ENCODE measurements around the gene KRTAP9-2.

The KRTAP9-2 gene

DNA sequence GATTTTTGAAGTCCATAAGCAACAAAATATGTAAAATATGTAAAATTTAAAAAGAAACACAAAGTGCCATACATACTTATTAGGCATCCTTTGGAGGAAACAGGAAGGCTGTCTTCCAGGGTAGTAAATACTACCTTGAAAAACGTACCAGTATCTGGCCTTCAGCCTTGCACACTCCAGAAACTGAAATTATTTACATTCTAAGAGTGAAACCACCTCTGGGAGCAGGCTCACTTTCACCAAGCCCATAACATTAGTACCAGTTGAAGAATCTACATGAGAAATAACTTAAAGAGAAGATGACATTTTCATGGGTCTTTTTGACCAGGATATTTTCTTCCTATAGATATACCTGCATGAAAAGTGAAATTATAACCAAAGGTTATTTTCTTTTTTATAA, 30.4 kb upstream of the KRTAP9-2 start:
- TF ChIP-seq EZH2phosphoT487 (IDR thresholded peaks at IDR 0.05; ENCODE audit: borderline replicate concordance): no peak
- TF ChIP-seq, protein P1, sequence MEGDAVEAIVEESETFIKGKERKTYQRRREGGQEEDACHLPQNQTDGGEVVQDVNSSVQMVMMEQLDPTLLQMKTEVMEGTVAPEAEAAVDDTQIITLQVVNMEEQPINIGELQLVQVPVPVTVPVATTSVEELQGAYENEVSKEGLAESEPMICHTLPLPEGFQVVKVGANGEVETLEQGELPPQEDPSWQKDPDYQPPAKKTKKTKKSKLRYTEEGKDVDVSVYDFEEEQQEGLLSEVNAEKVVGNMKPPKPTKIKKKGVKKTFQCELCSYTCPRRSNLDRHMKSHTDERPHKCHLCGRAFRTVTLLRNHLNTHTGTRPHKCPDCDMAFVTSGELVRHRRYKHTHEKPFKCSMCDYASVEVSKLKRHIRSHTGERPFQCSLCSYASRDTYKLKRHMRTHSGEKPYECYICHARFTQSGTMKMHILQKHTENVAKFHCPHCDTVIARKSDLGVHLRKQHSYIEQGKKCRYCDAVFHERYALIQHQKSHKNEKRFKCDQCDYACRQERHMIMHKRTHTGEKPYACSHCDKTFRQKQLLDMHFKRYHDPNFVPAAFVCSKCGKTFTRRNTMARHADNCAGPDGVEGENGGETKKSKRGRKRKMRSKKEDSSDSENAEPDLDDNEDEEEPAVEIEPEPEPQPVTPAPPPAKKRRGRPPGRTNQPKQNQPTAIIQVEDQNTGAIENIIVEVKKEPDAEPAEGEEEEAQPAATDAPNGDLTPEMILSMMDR (conservative IDR thresholded peaks at IDR 0.05; ENCODE audit: low read length): no peak

DNA sequence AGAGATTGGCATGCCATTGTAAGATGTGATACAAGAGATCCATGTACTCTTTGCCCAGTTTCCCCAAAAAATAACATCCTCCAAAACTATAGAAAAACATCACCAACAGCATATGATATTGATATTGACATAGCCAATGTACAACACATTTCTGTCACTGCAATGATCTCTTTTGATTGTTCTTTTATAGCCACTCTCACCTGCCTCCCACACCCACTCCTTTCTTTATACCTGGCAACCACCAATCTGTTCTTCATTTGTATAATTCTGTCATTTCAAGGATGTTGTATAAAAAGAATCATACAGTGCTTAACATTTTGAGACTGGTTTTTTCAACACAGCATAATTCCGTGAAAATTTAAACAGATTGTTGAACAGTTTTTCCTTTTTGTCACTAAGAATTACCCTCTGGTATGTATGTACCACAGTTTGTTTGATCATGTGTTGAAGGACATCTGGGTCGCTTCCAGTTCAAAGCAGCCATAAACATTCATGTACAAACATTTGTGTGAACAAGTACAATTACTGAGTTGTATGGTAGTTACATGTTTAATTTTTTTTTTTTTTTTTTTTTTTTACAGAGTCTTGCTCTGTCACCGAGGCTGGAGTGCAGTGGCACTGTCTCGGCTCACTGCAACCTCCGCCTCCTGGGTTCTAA, 26.9 kb upstream of the KRTAP9-2 start:
- no peaks in the 10 kb centered on the region for H3K9me2 ChIP-seq (replicated peaks; ENCODE audit: low read depth, low read length)
- no peak overlapping the region for H2AFZ ChIP-seq (ENCODE audit: low read length)
- no peaks in the 10 kb centered on the region for H3K36me3 ChIP-seq (ENCODE audit: insufficient read depth, low read length)
- H3K4me2 ChIP-seq (ENCODE audit: low read depth, low read length, poor library complexity, severe bottlenecking): no peak overlapping the region
- H3F3A ChIP-seq (ENCODE audit: low read depth): no peaks in the 10 kb centered on the region
- no peaks in the 10 kb centered on the region for H3K27me3 ChIP-seq (ENCODE audit: insufficient read depth, low read length, poor library complexity, severe bottlenecking)
- TF ChIP-seq, protein P1 (conservative IDR thresholded peaks at IDR 0.05; ENCODE audit: low read length): no peak
- no peak for TF ChIP-seq EZH2phosphoT487 (IDR thresholded peaks at IDR 0.05; ENCODE audit: borderline replicate concordance)
- H4K20me1 ChIP-seq (ENCODE audit: insufficient read depth, low read length, poor library complexity, severe bottlenecking): no peaks in the 10 kb centered on the region
- no peaks in the 10 kb centered on the region for H3K79me2 ChIP-seq (ENCODE audit: insufficient read depth, low read length)
- H3K4me3 ChIP-seq (ENCODE audit: low read length, poor library complexity, severe bottlenecking): no peak overlapping the region
- H3K9me3 ChIP-seq (ENCODE audit: insufficient read depth, low read depth, low read length): no peaks in the 10 kb centered on the region
- no peaks in the 10 kb centered on the region for H3K4me1 ChIP-seq (ENCODE audit: insufficient read depth, low read length, poor library complexity, severe bottlenecking)
- H3K9ac ChIP-seq (ENCODE audit: low read depth, low read length, poor library complexity, severe bottlenecking): no peak overlapping the region

More for the DNA sequence above, 30.4 kb upstream of the KRTAP9-2 start:
- Histone ChIP-seq H3K9me2 (replicated peaks; ENCODE audit: low read depth, low read length) (no peaks in the 10 kb centered on the region), H3K4me3 (ENCODE audit: low read length, poor library complexity, severe bottlenecking) (no peak overlapping the region), H3K9me3 (ENCODE audit: insufficient read depth, low read depth, low read length) (no peaks in the 10 kb centered on the region), H2AFZ (ENCODE audit: low read length) (no peak overlapping the region), H3K36me3 (ENCODE audit: insufficient read depth, low read length) (no peaks in the 10 kb centered on the region), H3K9ac (ENCODE audit: low read depth, low read length, poor library complexity, severe bottlenecking) (no peak overlapping the region), H3K27me3 (ENCODE audit: insufficient read depth, low read length, poor library complexity, severe bottlenecking) (no peaks in the 10 kb centered on the region), H3F3A (ENCODE audit: low read depth) (no peaks in the 10 kb centered on the region), H3K79me2 (ENCODE audit: insufficient read depth, low read length) (no peaks in the 10 kb centered on the region), H3K4me1 (ENCODE audit: insufficient read depth, low read length, poor library complexity, severe bottlenecking) (no peaks in the 10 kb centered on the region), H4K20me1 (ENCODE audit: insufficient read depth, low read length, poor library complexity, severe bottlenecking) (no peaks in the 10 kb centered on the region), H3K4me2 (ENCODE audit: low read depth, low read length, poor library complexity, severe bottlenecking) (no peak overlapping the region)

DNA sequence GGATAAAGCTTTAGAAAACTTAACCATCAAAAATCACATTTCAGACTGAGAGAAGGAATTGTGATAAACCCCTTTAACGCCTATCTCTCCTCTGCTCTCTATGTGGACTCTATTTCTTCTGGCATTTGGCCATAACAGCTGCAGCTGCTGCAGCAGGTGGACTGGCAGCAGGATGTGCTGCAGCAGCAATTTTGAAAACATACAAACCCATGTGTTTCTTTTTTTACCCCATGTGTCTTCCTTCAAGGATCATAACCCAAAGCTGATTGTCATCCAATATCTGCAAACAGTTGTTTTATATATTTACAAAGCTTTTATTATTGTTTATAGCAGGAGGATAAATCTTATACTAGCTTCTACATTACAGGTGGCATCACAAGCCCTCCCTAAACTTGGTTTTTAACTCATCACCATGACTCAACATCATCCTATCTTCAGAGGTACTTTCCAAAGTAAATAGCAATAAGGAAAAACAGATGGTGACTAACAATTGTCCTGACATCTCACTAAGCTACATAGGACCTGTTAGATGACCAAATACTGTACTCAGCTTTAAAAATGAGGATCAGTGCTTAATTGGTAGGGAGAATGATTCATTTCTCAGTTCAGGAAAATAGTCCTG, 14.5 kb upstream of the KRTAP9-2 start:
- no peaks in the 10 kb centered on the region for H3K79me2 ChIP-seq (ENCODE audit: insufficient read depth, low read length)
- H3K9me3 ChIP-seq (ENCODE audit: insufficient read depth, low read depth, low read length): no peaks in the 10 kb centered on the region
- H3K9me2 ChIP-seq (replicated peaks; ENCODE audit: low read depth, low read length): no peaks in the 10 kb centered on the region
- H3F3A ChIP-seq (ENCODE audit: low read depth): no peaks in the 10 kb centered on the region
- H3K36me3 ChIP-seq (ENCODE audit: insufficient read depth, low read length): no peaks in the 10 kb centered on the region
- peaks cover 5% of the 10 kb centered on the region for H3K27me3 ChIP-seq (ENCODE audit: insufficient read depth, low read length, poor library complexity, severe bottlenecking)
- H3K4me1 ChIP-seq (ENCODE audit: insufficient read depth, low read length, poor library complexity, severe bottlenecking): no peaks in the 10 kb centered on the region
- H2AFZ ChIP-seq (ENCODE audit: low read length): no peak overlapping the region
- no peak overlapping the region for H3K9ac ChIP-seq (ENCODE audit: low read depth, low read length, poor library complexity, severe bottlenecking)
- TF ChIP-seq, protein P1 (conservative IDR thresholded peaks at IDR 0.05; ENCODE audit: low read length): no peak
- no peak for TF ChIP-seq EZH2phosphoT487 (IDR thresholded peaks at IDR 0.05; ENCODE audit: borderline replicate concordance)
- no peak overlapping the region for H3K4me3 ChIP-seq (ENCODE audit: low read length, poor library complexity, severe bottlenecking)
- H4K20me1 ChIP-seq (ENCODE audit: insufficient read depth, low read length, poor library complexity, severe bottlenecking): no peaks in the 10 kb centered on the region
- no peak overlapping the region for H3K4me2 ChIP-seq (ENCODE audit: low read depth, low read length, poor library complexity, severe bottlenecking)
